Activated naive CD4-positive, alpha-beta T cell treated with anti-CD3 and anti-CD28 coated beads, Interleukin-2, amount 10 ng/mL, durations not matched to agents 7 days and 5 days (primary cell): ENCODE measurements around the gene GRIK3.

Experiments
- CTCF ChIA-PET: fragments of 350-600 bp; sonication (Branson Sonifier 250); formaldehyde crosslinking; loops from one replicate; lab custom pipeline; 2021; ENCODE audit warnings: antibody characterized with exemption; lab: Charles Lee
- DNase-seq: peaks from one replicate; pipeline ENCODE4 v3.0.0-alpha.2; 2020
- H3K27ac Mint-ChIP-seq: one replicate; pipeline ENCODE4 v1.8.0; 2021; ENCODE audit warnings: mild to moderate bottlenecking, moderate library complexity, mixed read lengths
- H3K27me3 Mint-ChIP-seq: one replicate; pipeline ENCODE4 v1.8.0; 2021; ENCODE audit warnings: mild to moderate bottlenecking, mixed read lengths
- H3K36me3 Mint-ChIP-seq: one replicate; pipeline ENCODE4 v1.8.0; 2021; ENCODE audit warnings: mixed read lengths
- H3K4me1 Mint-ChIP-seq: one replicate; pipeline ENCODE4 v1.8.0; 2021; ENCODE audit warnings: mixed read lengths
- H3K4me3 Mint-ChIP-seq: one replicate; pipeline ENCODE4 v1.8.0; 2021; ENCODE audit warnings: mild to moderate bottlenecking, moderate library complexity, mixed read lengths
- H3K9me3 Mint-ChIP-seq: one replicate; pipeline ENCODE4 v1.8.0; 2021; ENCODE audit warnings: mixed read lengths

The GRIK3 gene

DNA sequence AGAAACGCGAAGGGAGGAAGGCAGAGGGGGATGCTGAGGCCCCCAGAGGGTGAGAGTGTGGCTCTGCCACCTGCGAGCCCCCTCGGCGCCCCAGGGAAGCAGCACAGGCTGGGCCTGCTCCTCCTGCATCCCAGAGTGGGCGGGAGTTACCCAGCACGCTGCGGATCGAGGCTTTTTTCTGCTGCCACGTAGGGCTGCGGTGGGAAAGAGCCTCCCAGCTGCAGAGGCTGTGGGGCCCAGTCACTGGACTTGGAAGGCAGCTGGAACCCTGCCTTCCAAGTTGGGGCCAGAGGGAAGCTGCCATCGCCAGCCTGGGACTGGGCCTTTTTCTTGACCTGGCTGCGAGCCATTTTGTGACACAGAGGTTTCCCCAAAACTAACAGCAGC, 2.3 kb upstream of the GRIK3 start:
- CTCF ChIA-PET, result no interaction called here

DNA sequence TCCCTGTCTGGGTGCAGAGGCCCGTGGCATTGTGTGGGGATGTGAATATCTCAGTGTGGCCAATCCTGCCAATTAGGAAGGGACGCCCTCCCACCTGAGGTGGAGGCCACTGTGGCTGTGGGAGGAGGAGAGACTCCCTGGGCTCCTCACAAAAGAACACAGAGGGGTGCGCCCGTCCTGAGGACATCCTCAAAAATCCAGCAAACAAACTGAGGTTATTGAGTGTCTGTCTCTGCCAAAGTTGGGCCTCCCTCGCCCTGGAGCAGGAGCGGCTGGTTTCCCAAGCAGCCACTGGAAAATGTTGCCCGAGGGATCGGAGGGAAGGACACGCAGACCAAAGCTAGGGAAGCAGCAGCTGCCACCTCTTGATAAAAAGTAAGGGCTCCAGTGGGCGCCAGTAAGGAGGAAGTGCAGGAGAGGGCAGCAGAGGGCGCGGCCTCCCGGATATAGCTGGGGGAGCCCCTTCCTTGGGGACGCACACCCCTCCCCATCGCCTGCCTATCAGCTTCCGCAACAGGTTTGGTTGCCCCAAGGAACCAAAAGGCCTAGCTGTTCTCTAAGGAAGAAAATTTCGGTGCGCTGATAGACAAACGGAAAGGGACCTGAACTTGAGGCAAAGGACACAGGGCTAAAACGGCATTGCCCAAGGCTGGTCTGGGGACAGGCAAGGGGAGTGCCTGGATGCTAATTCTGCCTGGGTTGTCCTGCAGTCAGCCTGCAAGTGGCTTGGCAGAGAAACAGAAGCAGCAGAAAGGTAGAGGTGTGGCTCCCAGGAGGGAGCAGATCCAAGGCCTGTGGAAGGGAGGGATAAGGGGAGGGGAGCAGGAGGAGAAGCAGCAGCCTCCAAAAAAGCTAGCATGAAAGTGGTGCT, 1.7 kb upstream of the GRIK3 start:
- no peak overlapping the region for H3K27ac Mint-ChIP-seq
- no peak overlapping the region for H3K4me3 Mint-ChIP-seq

More for the DNA sequence above, 2.3 kb upstream of the GRIK3 start:
- no peak for DNase-seq
- Mint-ChIP-seq H3K27me3 (peaks cover 97% of the 10 kb centered on the region), H3K27ac (no peak overlapping the region), H3K4me3 (no peak overlapping the region), H3K4me1 (peaks cover 9% of the 10 kb centered on the region), H3K36me3 (no peaks in the 10 kb centered on the region), H3K9me3 (no peaks in the 10 kb centered on the region)

DNA sequence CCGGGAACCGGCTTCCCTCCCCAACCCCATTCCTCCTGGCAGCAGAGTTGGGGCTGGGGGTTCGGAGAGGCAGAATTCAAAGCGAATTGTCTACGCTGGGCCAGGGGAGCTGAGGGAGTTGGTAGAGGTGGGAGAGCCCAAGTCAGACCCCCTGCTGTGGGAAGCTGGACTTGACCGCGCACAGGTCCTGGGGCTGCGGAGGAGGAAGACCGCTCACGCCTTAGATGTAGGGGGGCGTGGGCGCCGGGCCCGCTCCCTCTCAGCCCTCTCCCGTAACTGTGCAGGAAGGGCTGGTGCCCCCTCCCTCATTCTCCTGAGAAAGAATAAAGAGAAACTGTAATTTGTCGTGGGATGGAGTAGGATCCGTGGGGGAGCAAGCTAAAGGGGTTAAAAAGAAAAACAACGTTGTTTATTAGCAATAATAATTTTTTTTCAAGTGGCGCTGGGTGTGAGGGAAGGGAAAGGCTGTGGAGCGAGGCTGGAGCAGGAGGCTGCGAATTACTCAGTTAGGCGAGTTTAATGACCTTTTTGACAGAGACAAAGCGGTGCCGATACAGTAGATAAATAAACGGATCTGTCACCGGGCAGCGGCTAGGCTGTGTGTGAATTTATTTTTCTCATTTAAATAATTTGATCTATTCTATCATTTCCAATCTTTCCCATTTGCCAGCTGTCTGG, 838 bp upstream of the GRIK3 start:
- DNase-seq, result no peak
- Mint-ChIP-seq H3K27ac (peak overlapping the region; percentile 74), H3K36me3 (no peaks in the 10 kb centered on the region), H3K27me3 (peaks cover 97% of the 10 kb centered on the region), H3K4me1 (peaks cover 9% of the 10 kb centered on the region), H3K4me3 (no peak overlapping the region), H3K9me3 (no peaks in the 10 kb centered on the region)
- CTCF ChIA-PET, result interaction anchor here (1.2 kb wide), 1 partner anchor 13 kb away, joined by 4 read pairs; no protein-coding TSS in a partner anchor

More for the DNA sequence above, 1.7 kb upstream of the GRIK3 start:
- Mint-ChIP-seq H3K36me3 (no peaks in the 10 kb centered on the region), H3K27me3 (peaks cover 97% of the 10 kb centered on the region), H3K4me1 (peaks cover 9% of the 10 kb centered on the region), H3K9me3 (no peaks in the 10 kb centered on the region)
- peak; percentile 24 for DNase-seq
- CTCF ChIA-PET, result interaction anchor here (1.2 kb wide), 1 partner anchor 14 kb away, joined by 4 read pairs; no protein-coding TSS in a partner anchor

DNA sequence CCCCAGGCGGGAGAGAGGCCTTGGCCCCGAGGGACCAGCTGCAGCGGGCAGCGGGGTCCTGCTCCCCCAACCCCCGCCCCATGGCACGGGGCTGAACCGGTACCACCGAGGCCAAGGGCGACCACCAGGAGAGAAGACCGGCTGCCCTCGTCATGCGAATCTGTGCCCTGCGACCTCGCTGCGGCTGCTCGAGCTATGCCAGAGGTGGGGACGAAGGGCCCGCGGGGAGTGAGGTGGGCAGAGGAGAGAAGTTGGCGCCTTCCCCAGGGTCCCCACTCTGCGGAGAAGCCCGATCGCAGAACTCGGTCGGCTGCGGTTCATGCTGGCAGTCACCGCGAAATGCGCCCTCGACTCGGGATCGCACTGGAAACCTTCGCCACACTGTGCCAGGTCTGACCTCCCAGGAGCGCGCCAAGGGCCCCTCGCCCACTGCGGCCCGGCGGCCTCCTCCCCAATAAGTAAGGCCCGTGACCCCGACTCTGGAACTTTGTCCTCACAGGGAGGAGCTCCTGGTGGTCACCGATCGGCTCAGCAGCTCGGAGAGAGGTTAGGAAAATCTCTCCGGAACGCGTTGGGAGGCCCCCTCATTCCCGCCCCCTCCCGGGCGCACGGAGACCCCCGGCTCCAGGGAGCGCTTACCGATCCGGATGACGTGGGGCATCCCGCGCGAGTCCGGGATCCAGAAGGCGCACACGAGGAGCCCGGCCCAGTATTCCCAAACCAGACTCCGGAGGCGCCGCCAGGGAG, 787 bp downstream of the GRIK3 start:
- no peaks in the 10 kb centered on the region for H3K9me3 Mint-ChIP-seq
- DNase-seq, result no peak
- peaks cover 96% of the 10 kb centered on the region for H3K27me3 Mint-ChIP-seq
- H3K36me3 Mint-ChIP-seq, result no peaks in the 10 kb centered on the region
- CTCF ChIA-PET, result no interaction called here
- H3K4me3 Mint-ChIP-seq, result no peak overlapping the region
- peaks cover 9% of the 10 kb centered on the region for H3K4me1 Mint-ChIP-seq
- H3K27ac Mint-ChIP-seq, result no peak overlapping the region

DNA sequence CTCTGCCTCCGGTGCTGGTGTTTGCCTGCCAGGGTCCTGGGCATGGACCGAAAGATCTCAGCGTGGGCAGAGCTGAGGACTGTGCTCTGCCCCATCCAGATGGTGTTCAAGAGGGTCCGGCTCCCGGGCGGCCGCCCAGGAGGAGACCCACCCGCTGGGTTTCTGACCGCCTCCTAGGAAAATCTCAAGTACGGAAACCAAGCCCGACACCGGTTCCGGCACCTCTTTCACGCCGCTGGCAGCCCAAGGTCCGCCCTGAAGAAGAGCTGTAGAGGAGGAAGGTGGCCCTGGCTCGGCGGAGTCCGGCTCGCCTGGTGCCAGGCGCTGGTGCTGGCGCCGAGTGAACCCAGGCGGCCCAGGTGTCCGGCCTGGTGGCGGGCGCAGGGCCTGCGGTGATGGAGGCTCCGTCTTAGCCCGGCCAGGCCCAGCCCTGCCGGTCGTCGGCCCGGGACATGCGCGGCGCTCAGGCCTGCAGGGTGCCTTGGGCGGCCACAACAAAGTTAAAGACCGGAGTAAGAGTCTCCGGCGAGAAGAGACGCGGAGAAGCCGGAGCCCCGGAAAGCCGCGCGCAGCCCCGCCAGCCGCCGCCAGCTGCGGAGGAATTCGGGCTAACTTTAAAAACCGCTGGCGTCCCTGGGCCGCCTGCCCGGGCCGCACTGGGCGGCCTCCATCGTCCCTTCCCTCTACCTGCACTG, 1.5 kb downstream of the GRIK3 start:
- peaks cover 95% of the 10 kb centered on the region for H3K27me3 Mint-ChIP-seq
- CTCF ChIA-PET, result no interaction called here
- peaks cover 9% of the 10 kb centered on the region for H3K4me1 Mint-ChIP-seq
- no peak overlapping the region for H3K27ac Mint-ChIP-seq
- H3K4me3 Mint-ChIP-seq, result no peak overlapping the region
- no peaks in the 10 kb centered on the region for H3K9me3 Mint-ChIP-seq
- DNase-seq, result no peak
- H3K36me3 Mint-ChIP-seq, result no peaks in the 10 kb centered on the region

DNA sequence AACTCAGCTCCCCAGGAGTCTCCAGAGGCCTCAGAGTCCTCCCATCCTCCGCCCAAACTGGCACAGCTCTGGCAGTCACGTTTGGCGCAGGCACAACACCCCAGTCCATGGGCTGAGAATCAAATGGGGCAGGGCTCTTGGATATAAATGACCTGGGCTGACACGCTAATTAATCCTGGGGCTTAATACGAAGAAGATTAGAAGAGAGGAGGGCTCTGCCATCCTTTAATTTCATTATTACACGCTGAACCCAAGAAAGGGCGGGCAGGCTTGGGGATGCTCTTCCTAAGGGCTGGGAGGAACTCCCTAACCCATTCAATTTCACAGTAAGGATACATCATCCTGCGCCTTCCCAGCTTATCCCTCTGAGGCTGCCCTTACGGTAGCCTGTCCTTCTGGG, 2.4 kb downstream of the GRIK3 start:
- Mint-ChIP-seq H3K9me3 (no peaks in the 10 kb centered on the region), H3K4me3 (no peak overlapping the region), H3K4me1 (peaks cover 9% of the 10 kb centered on the region), H3K27me3 (peaks cover 95% of the 10 kb centered on the region), H3K27ac (no peak overlapping the region), H3K36me3 (no peaks in the 10 kb centered on the region)
- no peak for DNase-seq
- CTCF ChIA-PET, result no interaction called here

DNA sequence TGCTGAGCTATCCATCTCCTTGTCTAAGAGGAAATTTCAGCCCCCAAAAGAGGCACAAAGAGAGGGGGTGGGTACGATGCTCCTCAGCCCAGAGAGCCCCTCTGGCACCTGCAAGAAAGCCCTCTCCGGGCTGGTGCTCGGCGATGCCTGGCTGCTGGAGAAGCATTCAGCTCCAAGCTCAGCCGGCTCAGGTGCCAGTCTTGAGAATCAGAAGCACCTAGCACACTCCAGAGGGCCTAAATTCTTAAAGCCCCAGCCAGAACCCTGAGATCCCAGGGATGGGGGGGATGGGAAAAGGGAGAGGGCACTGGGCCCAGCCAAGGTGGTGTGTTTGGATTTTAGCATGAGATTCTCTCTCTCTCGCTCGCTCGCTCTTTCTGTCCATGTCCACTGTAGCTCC, 2.9 kb downstream of the GRIK3 start:
- Mint-ChIP-seq H3K36me3 (no peaks in the 10 kb centered on the region), H3K27me3 (peaks cover 92% of the 10 kb centered on the region), H3K9me3 (no peaks in the 10 kb centered on the region), H3K4me3 (no peak overlapping the region), H3K27ac (no peak overlapping the region), H3K4me1 (peaks cover 9% of the 10 kb centered on the region)
- no peak for DNase-seq
- CTCF ChIA-PET, result no interaction called here

DNA sequence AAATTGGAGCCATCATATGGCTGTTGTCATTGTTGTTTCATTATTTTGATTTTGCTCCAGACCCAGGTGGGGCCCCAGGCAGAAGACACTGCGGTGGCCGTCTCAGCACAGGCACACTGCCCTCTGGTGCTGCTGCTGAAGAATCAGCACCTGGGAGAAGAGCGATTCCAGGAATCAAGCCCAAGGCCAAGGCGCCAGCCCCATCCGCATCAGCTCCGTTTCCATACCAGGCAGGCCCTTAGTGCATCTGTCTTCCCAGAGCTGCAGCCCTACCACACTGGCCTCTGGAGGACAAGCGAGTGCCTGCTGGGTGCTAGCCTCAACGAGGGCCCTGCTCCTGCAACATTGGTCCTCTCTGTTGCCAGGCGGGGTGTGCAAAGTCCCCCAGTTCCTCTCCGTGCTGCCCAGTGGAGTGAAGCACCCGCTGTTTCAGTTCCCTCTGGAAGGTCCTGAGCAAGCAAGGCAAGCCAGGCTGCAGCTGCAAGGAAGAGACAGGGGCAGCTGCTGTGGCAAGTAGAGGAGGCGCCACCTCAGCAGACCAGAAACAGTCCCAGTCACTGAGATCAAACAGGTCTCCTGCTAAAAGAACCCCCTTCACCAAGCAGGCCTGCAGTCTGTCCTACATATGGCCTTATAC, 5.2 kb downstream of the GRIK3 start:
- no peak for DNase-seq
- Mint-ChIP-seq H3K9me3 (no peaks in the 10 kb centered on the region), H3K27me3 (peaks cover 75% of the 10 kb centered on the region), H3K4me3 (no peak overlapping the region), H3K36me3 (no peaks in the 10 kb centered on the region), H3K4me1 (no peaks in the 10 kb centered on the region), H3K27ac (no peak overlapping the region)
- CTCF ChIA-PET, result no interaction called here

DNA sequence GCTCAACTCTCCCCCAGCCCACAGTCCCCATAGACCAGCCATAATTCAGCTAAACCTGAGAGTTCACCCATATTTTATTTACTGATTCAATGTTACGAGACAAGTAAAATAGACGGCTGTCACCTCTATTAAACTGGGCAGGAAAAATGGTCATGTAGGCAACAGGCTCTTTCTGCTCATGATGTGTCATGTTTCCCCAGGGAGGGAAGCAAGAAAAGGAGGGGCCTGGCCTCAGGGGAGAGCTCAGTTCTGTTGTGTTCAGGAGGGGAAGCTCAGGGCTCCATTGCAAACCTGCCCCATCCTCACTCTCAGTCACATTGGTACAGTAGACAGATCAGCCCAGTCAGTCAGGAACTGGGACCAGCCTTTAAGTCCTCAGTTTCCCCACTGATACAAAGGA, 12.8 kb downstream of the GRIK3 start:
- H3K27ac Mint-ChIP-seq, result no peak overlapping the region
- no peaks in the 10 kb centered on the region for H3K4me1 Mint-ChIP-seq
- H3K27me3 Mint-ChIP-seq, result peaks cover 5% of the 10 kb centered on the region
- H3K9me3 Mint-ChIP-seq, result no peaks in the 10 kb centered on the region
- CTCF ChIA-PET, result no interaction called here
- no peak overlapping the region for H3K4me3 Mint-ChIP-seq
- no peaks in the 10 kb centered on the region for H3K36me3 Mint-ChIP-seq
- DNase-seq, result no peak

DNA sequence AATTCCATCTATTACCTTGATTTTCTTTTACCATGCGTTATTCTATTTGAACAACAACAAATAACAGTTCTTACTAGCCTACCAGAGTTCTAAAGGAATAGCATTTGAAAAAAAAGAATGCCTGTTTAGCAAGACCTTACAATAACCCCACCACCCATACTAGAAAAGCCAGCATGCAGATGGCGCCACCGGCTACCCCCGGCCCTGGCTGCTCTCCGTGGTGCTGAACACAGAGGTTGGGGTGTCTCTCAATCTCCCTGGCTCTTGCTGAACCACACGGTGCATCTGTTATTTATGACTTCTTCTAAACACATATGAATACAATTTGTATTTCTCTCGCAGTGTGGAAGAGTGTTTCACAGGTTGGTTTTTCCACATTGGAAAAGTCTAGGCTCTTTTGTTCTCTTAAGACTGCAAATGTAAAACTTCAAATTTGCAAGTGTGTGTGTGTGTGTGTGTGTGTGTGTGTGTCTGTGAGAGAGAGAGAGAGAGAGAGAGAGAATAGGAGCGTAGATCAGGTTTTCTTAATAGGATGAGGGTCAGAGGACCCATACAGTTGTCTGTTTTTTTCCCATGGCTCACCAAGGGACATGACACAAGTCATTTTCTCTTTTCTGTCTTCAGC, 13.6 kb downstream of the GRIK3 start:
- Mint-ChIP-seq H3K27ac (no peak overlapping the region), H3K4me3 (no peak overlapping the region), H3K36me3 (no peaks in the 10 kb centered on the region), H3K27me3 (peaks cover 4% of the 10 kb centered on the region), H3K9me3 (no peaks in the 10 kb centered on the region), H3K4me1 (no peaks in the 10 kb centered on the region)
- CTCF ChIA-PET, result no interaction called here
- DNase-seq, result peak; percentile 59

DNA sequence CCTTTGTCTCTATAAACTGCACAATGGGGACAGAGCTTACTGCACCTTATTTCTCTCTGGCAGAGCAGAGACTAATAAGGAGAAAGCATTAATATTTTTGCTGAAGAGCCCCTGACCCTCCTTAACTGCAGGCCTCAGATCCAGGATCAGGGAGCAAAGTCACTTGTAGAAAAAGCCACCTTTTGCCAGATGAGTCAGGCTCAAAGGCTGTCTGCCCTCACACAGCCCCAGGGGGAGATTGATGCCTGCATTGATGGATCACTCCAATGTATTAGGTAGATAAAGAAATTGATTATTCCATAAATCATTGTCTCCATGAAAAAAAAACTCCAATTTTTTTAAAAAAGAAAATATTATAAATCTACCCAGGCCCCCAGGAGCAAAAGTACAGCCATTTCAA, 15.8 kb downstream of the GRIK3 start:
- no peak for DNase-seq
- CTCF ChIA-PET, result no interaction called here
- H3K9me3 Mint-ChIP-seq, result no peaks in the 10 kb centered on the region
- H3K4me3 Mint-ChIP-seq, result no peak overlapping the region
- H3K27me3 Mint-ChIP-seq, result no peaks in the 10 kb centered on the region
- H3K27ac Mint-ChIP-seq, result no peak overlapping the region
- H3K36me3 Mint-ChIP-seq, result no peaks in the 10 kb centered on the region
- H3K4me1 Mint-ChIP-seq, result no peaks in the 10 kb centered on the region

DNA sequence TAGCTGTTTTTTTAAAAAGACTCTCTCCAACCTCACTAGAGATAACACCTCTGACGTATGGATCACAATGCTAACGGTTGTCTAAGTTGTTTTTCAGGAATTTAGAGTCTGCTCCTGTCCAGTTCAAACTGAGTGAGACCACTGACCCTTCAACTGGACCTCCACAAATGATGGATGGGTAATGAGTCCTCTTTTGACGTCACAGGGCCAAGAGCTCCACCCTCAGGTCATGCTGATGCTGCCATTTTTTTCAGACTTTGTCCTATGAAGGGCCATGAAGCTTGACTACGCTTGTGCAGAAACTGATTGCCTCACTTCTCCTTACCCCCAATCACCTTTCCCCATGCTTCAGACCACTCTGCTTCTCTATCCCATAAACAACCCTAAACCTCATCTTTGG, 16.6 kb downstream of the GRIK3 start:
- CTCF ChIA-PET, result no interaction called here
- no peak for DNase-seq
- Mint-ChIP-seq H3K36me3 (no peaks in the 10 kb centered on the region), H3K27me3 (no peaks in the 10 kb centered on the region), H3K27ac (no peak overlapping the region), H3K4me1 (no peaks in the 10 kb centered on the region), H3K4me3 (no peak overlapping the region), H3K9me3 (no peaks in the 10 kb centered on the region)

DNA sequence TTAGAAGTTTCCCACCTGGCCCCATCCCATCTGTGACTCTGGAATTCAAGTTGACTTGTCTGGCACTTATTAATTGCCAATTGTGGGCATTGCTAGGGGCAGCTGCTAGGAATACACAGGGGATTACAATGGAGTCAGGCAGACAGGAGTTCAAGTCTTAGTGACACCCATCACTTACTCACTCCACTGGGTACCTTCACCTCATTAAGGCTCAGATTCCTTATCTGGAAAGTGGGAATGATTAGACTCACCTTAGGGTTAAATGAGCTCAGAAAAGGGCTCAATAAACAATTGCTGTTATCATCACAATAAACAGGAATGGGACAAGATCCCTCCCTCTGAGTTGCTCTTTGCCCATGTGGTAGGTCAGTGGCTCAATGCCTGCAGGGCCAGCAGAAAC, 18.2 kb downstream of the GRIK3 start:
- CTCF ChIA-PET, result no interaction called here
- no peak for DNase-seq
- no peaks in the 10 kb centered on the region for H3K27me3 Mint-ChIP-seq
- H3K4me3 Mint-ChIP-seq, result no peak overlapping the region
- H3K36me3 Mint-ChIP-seq, result no peaks in the 10 kb centered on the region
- H3K9me3 Mint-ChIP-seq, result no peaks in the 10 kb centered on the region
- no peaks in the 10 kb centered on the region for H3K4me1 Mint-ChIP-seq
- no peak overlapping the region for H3K27ac Mint-ChIP-seq
